NCI-H446 treated with DMSO at 0.1 percent for 48 hours (cell line): ENCODE measurements around the gene INPP5A.

Experiments
- DNase-seq: peaks from one replicate; lab custom pipeline; 2025; lab: John Stamatoyannopoulos, UW

Gene INPP5A

GRCh38 chr10:132613566-132614348, 76.2 kb downstream of the INPP5A start:
- no peak for DNase-seq

GRCh38 chr10:132614431-132615340, 77.1 kb downstream of the INPP5A start:
- no peak for DNase-seq

- no peak for DNase-seq
Observed at GRCh38 chr10:132615341-132616169, 78.0 kb downstream of the INPP5A start.

GRCh38 chr10:132616170-132616995, 78.8 kb downstream of the INPP5A start:
- DNase-seq: no peak

- no peak for DNase-seq
Observed at GRCh38 chr10:132616996-132617736, 79.6 kb downstream of the INPP5A start.

- no peak for DNase-seq
Observed at GRCh38 chr10:132617737-132618052, 80.1 kb downstream of the INPP5A start.

GRCh38 chr10:132618158-132618919, 80.8 kb downstream of the INPP5A start:
- DNase-seq: no peak

- no peak for DNase-seq
Observed at GRCh38 chr10:132619927-132620326, 82.3 kb downstream of the INPP5A start.

- no peak for DNase-seq
Observed at GRCh38 chr10:132624061-132624846, 86.7 kb downstream of the INPP5A start.

GRCh38 chr10:132624847-132625471, 87.4 kb downstream of the INPP5A start:
- no peak for DNase-seq

- DNase-seq: no peak
Observed at GRCh38 chr10:132626019-132626760, 88.6 kb downstream of the INPP5A start.

- no peak for DNase-seq
Observed at GRCh38 chr10:132626761-132627665, 89.4 kb downstream of the INPP5A start.

GRCh38 chr10:132627666-132628531, 90.3 kb downstream of the INPP5A start:
- no peak for DNase-seq

- DNase-seq: no peak
Observed at GRCh38 chr10:132628966-132629900, 91.6 kb downstream of the INPP5A start.

- no peak for DNase-seq
Observed at GRCh38 chr10:132630156-132630555, 92.6 kb downstream of the INPP5A start.
